ENCODE measurements around the gene PPM1K. TPM values are rescaled to one million over a fixed set of nuclear protein-coding genes. Genes with fewer than 3 reads are reported as not detected.

The PPM1K gene
- total RNA-seq, 1 experiment from 2014 or later: 15.3 TPM

- CTCF ChIA-PET: no interaction called here
- Mint-ChIP-seq H3K9me3 (ENCODE audit: low read depth, unreplicated experiment) (no peaks in the 10 kb centered on the region), H3K36me3 (ENCODE audit: insufficient read depth, unreplicated experiment) (no peaks in the 10 kb centered on the region), H3K4me1 (ENCODE audit: low read depth, unreplicated experiment) (no peaks in the 10 kb centered on the region), H3K27ac (ENCODE audit: unreplicated experiment) (no peak overlapping the region), H3K4me3 (ENCODE audit: low read depth, unreplicated experiment) (no peak overlapping the region), H3K27me3 (ENCODE audit: unreplicated experiment) (no peaks in the 10 kb centered on the region)
- no TSS peak for BruUV-seq (replicated peaks)
- intact Hi-C loops (cut with micrococcal nuclease; ENCODE audit: unreplicated experiment): no loop called here
- no peak for TF ChIP-seq CTCF (IDR thresholded peaks at IDR 0.05; ENCODE audit: unreplicated experiment)
- no peak for DNase-seq
These were observed 26.6 kb downstream of the PPM1K start for GRCh38 chr4:88257726-88258125.

- no peaks in the 10 kb centered on the region for H3K36me3 Mint-ChIP-seq (ENCODE audit: insufficient read depth, unreplicated experiment)
- H3K4me1 Mint-ChIP-seq (ENCODE audit: low read depth, unreplicated experiment): no peaks in the 10 kb centered on the region
- no peaks in the 10 kb centered on the region for H3K27me3 Mint-ChIP-seq (ENCODE audit: unreplicated experiment)
- DNase-seq: no peak
- no peak overlapping the region for H3K27ac Mint-ChIP-seq (ENCODE audit: unreplicated experiment)
- TF ChIP-seq CTCF (IDR thresholded peaks at IDR 0.05; ENCODE audit: unreplicated experiment): no peak
- CTCF ChIA-PET: interaction anchor here (0.7 kb wide), 1 partner anchor 48 kb away, joined by 4 read pairs; no protein-coding TSS in a partner anchor
- BruUV-seq (replicated peaks): no TSS peak
- no peaks in the 10 kb centered on the region for H3K9me3 Mint-ChIP-seq (ENCODE audit: low read depth, unreplicated experiment)
- no peak overlapping the region for H3K4me3 Mint-ChIP-seq (ENCODE audit: low read depth, unreplicated experiment)
- intact Hi-C loops (cut with micrococcal nuclease; ENCODE audit: unreplicated experiment): no loop called here
These were observed 29.2 kb downstream of the PPM1K start for GRCh38 chr4:88255111-88255510.

GRCh38 chr4:88251924-88252323 lies 32.4 kb downstream of the PPM1K start:
- Mint-ChIP-seq H3K4me3 (ENCODE audit: low read depth, unreplicated experiment) (no peak overlapping the region), H3K36me3 (ENCODE audit: insufficient read depth, unreplicated experiment) (no peaks in the 10 kb centered on the region), H3K9me3 (ENCODE audit: low read depth, unreplicated experiment) (no peaks in the 10 kb centered on the region), H3K4me1 (ENCODE audit: low read depth, unreplicated experiment) (peaks cover 9% of the 10 kb centered on the region), H3K27ac (ENCODE audit: unreplicated experiment) (no peak overlapping the region), H3K27me3 (ENCODE audit: unreplicated experiment) (no peaks in the 10 kb centered on the region)
- no peak for DNase-seq
- intact Hi-C loops (cut with micrococcal nuclease; ENCODE audit: unreplicated experiment): no loop called here
- CTCF ChIA-PET: no interaction called here
- BruUV-seq (replicated peaks): no TSS peak
- no peak for TF ChIP-seq CTCF (IDR thresholded peaks at IDR 0.05; ENCODE audit: unreplicated experiment)

GRCh38 chr4:88247148-88247547 lies 37.2 kb downstream of the PPM1K start:
- CTCF ChIA-PET: no interaction called here
- Mint-ChIP-seq H3K4me1 (ENCODE audit: low read depth, unreplicated experiment) (peaks cover 9% of the 10 kb centered on the region), H3K9me3 (ENCODE audit: low read depth, unreplicated experiment) (no peaks in the 10 kb centered on the region), H3K27ac (ENCODE audit: unreplicated experiment) (no peak overlapping the region), H3K4me3 (ENCODE audit: low read depth, unreplicated experiment) (no peak overlapping the region), H3K36me3 (ENCODE audit: insufficient read depth, unreplicated experiment) (no peaks in the 10 kb centered on the region), H3K27me3 (ENCODE audit: unreplicated experiment) (no peaks in the 10 kb centered on the region)
- BruUV-seq (replicated peaks): no TSS peak
- intact Hi-C loops (cut with micrococcal nuclease; ENCODE audit: unreplicated experiment): no loop called here
- TF ChIP-seq CTCF (IDR thresholded peaks at IDR 0.05; ENCODE audit: unreplicated experiment): no peak
- no peak for DNase-seq

Data from Calu3 (cell line).